Parathyroid adenoma (tissue), 2 donors: ENCODE data around the gene SLC22A23.

Experiments
- H2AFZ ChIP-seq: fragments of 300-600 bp; sonication (generic); one replicate; pipeline ENCODE4 v1.7.0; 2017; ENCODE audit warnings: antibody characterized with exemption, mild to moderate bottlenecking
- H3K27ac ChIP-seq: fragments of 300-600 bp; sonication (generic); one replicate; pipeline ENCODE4 v1.7.0; 2017
- H3K27me3 ChIP-seq: fragments of 300-600 bp; sonication (generic); one replicate; pipeline ENCODE4 v1.7.0; 2017; ENCODE audit warnings: low read length; ENCODE audit not compliant: control insufficient read depth, insufficient read depth
- H3K36me3 ChIP-seq: fragments of 300-600 bp; sonication (generic); one replicate; pipeline ENCODE4 v1.7.0; 2017; ENCODE audit warnings: low read length; ENCODE audit not compliant: control insufficient read depth, insufficient read depth
- H3K4me1 ChIP-seq: fragments of 300-600 bp; sonication (generic); one replicate; pipeline ENCODE4 v1.7.0; 2017; ENCODE audit warnings: control low read depth
- H3K4me2 ChIP-seq: fragments of 300-600 bp; sonication (generic); one replicate; pipeline ENCODE4 v1.7.0; 2017; ENCODE audit warnings: low read length
- H3K4me3 ChIP-seq: fragments of 300-600 bp; sonication (generic); one replicate; pipeline ENCODE4 v1.7.0; 2017; ENCODE audit warnings: low read depth, low read length
- H3K79me2 ChIP-seq: fragments of 300-600 bp; sonication (generic); one replicate; pipeline ENCODE4 v1.7.0; 2017; ENCODE audit warnings: control low read depth
- H3K9ac ChIP-seq: fragments of 300-600 bp; sonication (generic); one replicate; pipeline ENCODE4 v1.7.0; 2017; ENCODE audit warnings: mild to moderate bottlenecking
- H3K9me3 ChIP-seq: fragments of 300-600 bp; sonication (generic); one replicate; pipeline ENCODE4 v1.7.0; 2017; ENCODE audit warnings: low read length; ENCODE audit not compliant: control insufficient read depth
- TF ChIP-seq, protein P1 (sequence below): fragments of 300-600 bp; sonication (generic); IDR thresholded peaks from one replicate; pipeline ENCODE4 v1.7.0; 2017; ENCODE audit warnings: antibody characterized with exemption, mild to moderate bottlenecking
- donor health status: primary hyperparathyroidism.

Gene SLC22A23

DNA sequence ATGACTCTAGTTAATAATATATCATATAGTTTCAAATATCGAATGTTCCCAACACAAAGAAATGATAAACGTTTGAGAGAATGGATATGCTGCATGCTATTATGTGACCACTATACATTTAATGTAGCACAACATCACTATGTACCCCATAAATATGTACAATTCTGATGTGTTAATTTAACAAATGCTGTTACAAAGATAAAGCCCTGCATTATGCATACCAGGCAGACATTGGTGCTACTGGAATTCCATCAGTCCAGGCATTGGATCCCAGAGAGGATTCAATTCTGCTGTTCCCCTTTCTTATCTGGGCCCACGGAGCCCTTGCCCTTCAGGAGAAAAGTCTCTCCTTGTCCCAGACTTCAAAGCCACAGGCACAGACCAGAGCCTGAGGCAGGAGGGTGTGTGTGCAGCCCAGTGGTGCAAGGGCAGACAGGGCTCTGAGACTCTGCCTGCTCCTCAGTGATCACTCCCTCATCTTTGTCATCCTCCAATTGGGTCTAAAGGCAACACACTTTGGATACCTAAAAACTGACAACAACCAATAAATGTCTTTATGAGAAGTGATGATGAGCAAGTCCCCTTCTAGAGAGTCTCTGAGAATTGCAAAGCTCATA lies 152.9 kb downstream of the SLC22A23 start:
- H3K9me3 ChIP-seq: no peaks in the 10 kb centered on the region
- H3K27ac ChIP-seq: no peak overlapping the region

DNA sequence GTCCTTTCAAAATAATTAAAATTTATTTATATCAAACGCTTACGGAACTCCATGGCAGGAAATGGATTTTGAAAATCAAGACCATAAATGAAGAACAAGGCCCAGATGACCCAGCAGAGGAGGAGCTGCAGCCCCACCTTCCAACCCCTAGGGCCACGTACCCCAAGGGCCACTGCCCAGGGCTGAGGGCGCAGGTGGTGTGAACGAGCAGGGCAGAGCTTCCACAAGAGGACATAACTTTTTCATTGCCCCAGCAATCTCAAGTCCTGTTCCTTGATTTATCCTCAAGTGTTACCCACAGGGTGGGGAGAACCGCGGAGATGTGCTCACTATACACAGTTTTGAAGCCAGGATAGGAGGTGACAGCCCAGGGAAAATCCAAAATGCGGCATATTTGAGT lies 155.3 kb downstream of the SLC22A23 start:
- H3K36me3 ChIP-seq: no peaks in the 10 kb centered on the region

More for the DNA sequence above, 152.9 kb downstream of the SLC22A23 start:
- Histone ChIP-seq H3K79me2 (peaks cover 3% of the 10 kb centered on the region), H3K4me3 (no peak overlapping the region), H3K4me2 (no peak overlapping the region), H3K9ac (no peak overlapping the region), H3K4me1 (no peaks in the 10 kb centered on the region), H3K27me3 (no peaks in the 10 kb centered on the region), H3K36me3 (no peaks in the 10 kb centered on the region), H2AFZ (no peak overlapping the region)
- TF ChIP-seq, protein P1, sequence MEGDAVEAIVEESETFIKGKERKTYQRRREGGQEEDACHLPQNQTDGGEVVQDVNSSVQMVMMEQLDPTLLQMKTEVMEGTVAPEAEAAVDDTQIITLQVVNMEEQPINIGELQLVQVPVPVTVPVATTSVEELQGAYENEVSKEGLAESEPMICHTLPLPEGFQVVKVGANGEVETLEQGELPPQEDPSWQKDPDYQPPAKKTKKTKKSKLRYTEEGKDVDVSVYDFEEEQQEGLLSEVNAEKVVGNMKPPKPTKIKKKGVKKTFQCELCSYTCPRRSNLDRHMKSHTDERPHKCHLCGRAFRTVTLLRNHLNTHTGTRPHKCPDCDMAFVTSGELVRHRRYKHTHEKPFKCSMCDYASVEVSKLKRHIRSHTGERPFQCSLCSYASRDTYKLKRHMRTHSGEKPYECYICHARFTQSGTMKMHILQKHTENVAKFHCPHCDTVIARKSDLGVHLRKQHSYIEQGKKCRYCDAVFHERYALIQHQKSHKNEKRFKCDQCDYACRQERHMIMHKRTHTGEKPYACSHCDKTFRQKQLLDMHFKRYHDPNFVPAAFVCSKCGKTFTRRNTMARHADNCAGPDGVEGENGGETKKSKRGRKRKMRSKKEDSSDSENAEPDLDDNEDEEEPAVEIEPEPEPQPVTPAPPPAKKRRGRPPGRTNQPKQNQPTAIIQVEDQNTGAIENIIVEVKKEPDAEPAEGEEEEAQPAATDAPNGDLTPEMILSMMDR: no peak

DNA sequence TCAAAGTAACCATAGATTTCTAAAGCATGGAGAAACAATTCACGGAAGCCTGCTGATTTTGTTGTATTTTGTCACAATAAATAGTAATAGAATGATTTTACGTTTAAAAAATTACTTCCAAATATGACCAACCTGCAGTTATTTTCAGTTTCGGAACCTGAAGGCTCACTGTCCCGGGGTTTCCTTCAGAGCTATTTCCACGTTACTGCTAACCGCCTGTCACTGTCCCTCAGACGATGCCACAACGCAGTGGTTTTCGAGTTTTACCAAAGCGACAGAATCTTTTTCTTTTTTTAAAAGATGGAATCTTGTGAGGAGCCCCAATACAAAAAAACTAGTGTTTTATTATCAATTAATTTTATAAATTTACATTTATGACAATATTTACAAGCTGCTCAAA lies 157.6 kb downstream of the SLC22A23 start:
- Histone ChIP-seq H3K27ac (no peak overlapping the region), H2AFZ (no peak overlapping the region), H3K4me3 (no peak overlapping the region), H3K27me3 (no peaks in the 10 kb centered on the region), H3K4me2 (no peak overlapping the region), H3K36me3 (no peaks in the 10 kb centered on the region), H3K9ac (no peak overlapping the region), H3K9me3 (no peaks in the 10 kb centered on the region), H3K4me1 (no peaks in the 10 kb centered on the region), H3K79me2 (peaks cover 1% of the 10 kb centered on the region)
- TF ChIP-seq, protein P1: no peak

More for the DNA sequence above, 155.3 kb downstream of the SLC22A23 start:
- Histone ChIP-seq H3K9ac (no peak overlapping the region), H3K27me3 (no peaks in the 10 kb centered on the region), H3K9me3 (no peaks in the 10 kb centered on the region), H2AFZ (no peak overlapping the region), H3K4me2 (no peak overlapping the region), H3K79me2 (peaks cover 3% of the 10 kb centered on the region), H3K27ac (no peak overlapping the region), H3K4me3 (no peak overlapping the region), H3K4me1 (no peaks in the 10 kb centered on the region)
- TF ChIP-seq, protein P1: no peak

DNA sequence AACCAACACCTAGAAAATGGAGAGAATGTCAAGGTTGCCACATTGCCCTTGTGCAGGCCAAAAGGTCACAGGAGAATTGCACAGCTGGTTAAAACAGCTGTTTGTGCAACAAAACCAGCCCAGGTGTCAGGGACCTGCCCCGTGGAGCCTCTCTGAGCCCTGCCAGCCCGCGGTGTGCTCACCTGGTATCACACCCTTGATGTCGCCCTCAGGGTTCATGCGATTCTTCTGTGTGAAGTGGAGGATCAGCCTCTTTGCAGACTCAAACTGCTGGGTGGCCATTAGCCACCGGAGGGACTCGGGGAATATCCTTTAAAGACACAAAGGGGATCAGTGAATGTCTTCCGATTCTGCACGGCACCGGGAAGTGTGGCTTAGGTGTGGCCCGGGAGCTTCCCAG lies 158.9 kb downstream of the SLC22A23 start:
- Histone ChIP-seq H3K36me3 (no peaks in the 10 kb centered on the region), H3K4me2 (no peak overlapping the region), H3K4me1 (no peaks in the 10 kb centered on the region), H3K4me3 (no peak overlapping the region), H3K9me3 (no peaks in the 10 kb centered on the region), H3K27me3 (no peaks in the 10 kb centered on the region), H3K9ac (no peak overlapping the region), H3K79me2 (no peaks in the 10 kb centered on the region), H2AFZ (no peak overlapping the region), H3K27ac (no peak overlapping the region)
- TF ChIP-seq, protein P1: no peak

DNA sequence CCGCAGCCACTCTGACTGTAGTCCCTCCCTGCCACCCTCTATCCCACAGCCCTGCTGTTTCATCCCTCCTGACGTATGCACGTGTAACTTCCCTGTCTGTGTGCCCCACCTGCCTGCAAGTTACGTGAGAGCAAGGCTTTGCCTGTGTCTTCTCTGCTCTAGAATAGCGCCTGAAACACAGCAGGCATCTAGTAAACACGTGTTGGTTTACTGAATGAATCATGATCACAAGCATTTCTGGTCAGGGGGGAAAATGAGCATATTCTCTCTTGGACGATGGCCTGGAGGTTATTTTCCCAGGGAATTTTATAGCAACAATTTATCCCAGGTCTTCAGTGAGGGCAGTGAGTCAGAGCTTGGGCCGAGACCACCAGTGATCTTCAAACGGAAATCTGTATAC lies 159.8 kb downstream of the SLC22A23 start:
- no peaks in the 10 kb centered on the region for H3K36me3 ChIP-seq
- no peaks in the 10 kb centered on the region for H3K4me1 ChIP-seq
- H3K9me3 ChIP-seq: no peaks in the 10 kb centered on the region
- H3K4me3 ChIP-seq: no peak overlapping the region
- no peak overlapping the region for H2AFZ ChIP-seq
- H3K79me2 ChIP-seq: no peaks in the 10 kb centered on the region
- H3K27me3 ChIP-seq: no peaks in the 10 kb centered on the region
- H3K9ac ChIP-seq: no peak overlapping the region
- no peak overlapping the region for H3K27ac ChIP-seq
- no peak overlapping the region for H3K4me2 ChIP-seq
- TF ChIP-seq, protein P1: no peak
